NCI-H69 (cell line): ENCODE results near the gene ERO1A.
A peak's percentile ranks its signal among the peaks of the same experiment; 100 is the strongest.
"Not testable (repeated sequence)": the region's sequence is repeated elsewhere in the genome, so short reads cannot be mapped to it uniquely, and the experiment has no call there.

Source experiments
- DNase-seq: peaks from one replicate; lab custom pipeline; 2025; lab: John Stamatoyannopoulos, UW

ERO1A gene, protein sequence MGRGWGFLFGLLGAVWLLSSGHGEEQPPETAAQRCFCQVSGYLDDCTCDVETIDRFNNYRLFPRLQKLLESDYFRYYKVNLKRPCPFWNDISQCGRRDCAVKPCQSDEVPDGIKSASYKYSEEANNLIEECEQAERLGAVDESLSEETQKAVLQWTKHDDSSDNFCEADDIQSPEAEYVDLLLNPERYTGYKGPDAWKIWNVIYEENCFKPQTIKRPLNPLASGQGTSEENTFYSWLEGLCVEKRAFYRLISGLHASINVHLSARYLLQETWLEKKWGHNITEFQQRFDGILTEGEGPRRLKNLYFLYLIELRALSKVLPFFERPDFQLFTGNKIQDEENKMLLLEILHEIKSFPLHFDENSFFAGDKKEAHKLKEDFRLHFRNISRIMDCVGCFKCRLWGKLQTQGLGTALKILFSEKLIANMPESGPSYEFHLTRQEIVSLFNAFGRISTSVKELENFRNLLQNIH

DNA sequence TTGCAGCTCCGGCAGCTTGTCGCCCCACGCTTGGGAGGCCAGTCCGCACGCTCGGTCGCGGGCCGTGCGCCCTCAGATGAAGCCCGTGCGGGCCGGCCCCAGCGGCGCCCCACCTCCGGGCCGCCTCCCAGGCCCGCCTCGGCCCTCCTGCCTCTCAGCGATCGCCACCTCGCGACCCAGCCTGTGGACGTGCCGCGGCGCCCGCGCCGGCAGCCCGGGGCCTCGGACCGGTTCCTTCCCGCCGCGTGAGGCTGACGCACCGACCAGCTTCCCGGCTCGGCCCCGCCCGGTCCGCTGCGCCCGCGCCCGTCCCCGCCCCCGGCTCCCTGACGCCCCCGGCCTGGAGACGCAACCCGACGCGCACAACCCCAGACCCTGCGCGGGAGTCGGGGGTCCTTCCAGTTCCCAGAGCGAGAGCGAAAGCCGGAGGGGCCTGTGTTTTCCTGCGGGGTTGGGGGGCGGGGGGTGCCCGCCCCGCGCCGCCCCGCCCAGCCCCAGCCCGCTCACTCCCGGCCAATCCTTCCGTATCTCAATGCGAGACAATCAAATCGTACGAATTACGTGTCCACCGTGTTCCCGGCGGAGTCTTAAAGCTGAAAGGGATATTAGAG is at the start of gene ERO1A:
Gene ERO1A, minus strand, starts transcription at position 78 of the 611 bp plus-strand sequence. Its CDS starts 77 bp downstream, at position 1.
- DNase-seq: peak; percentile 91

DNA sequence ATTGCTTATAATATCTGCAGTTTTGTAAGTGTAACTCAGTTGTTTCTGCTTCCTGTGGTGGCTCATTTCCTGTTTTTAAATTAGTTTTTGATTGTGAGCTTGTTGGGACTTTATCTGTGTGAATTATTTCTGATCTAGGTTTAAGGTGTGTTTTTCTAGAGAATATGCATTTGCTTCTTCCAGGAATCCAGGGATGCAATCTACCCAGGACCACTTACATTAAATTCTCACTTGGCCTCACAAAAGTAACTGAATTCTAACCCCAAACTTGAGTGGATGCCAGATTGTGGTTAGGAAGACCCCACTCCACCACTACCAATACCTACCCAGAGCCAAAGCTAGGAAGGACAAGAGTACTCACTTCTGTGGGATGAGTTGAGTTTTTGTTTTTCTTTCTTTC is 46.5 kb upstream of the ERO1A start:
- DNase-seq: no peak

DNA sequence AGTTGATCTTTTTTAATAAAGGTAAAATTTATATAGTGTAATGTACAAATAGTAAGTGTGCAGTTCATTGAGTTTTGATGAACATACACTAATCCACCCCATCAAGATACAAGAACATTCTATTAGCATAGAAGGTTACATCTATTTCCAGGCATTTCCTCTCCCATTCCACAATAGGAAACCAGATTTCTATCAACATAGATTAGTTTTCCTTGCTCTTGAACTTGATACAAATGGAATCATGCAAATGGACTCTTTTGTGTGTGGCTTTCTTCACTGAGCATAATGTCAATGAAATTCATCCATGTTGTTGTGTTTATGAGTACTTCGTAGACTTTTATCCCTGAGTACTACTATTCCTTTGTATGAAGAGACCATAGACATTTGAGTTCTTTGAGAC is 45.4 kb upstream of the ERO1A start:
- no peak for DNase-seq

DNA sequence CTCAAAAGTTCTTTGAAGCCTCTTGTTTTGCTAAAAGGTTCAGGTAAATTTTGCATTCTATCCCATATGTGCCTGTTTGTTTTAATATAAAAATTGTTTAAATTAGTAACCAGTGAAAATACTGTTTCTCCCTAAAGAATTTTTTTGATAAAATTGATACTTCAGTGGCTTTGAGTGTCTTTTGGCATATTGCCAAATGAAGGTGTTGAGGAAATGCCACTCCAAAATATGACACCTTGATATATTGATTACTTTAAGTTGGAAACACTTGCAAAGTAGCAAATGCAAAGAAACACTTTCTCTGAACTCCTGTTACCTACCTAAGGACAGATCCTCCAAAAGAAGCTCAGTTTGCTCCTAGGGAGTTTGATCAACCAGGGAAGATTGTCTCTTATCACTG is 43.1 kb upstream of the ERO1A start:
- no peak for DNase-seq

DNA sequence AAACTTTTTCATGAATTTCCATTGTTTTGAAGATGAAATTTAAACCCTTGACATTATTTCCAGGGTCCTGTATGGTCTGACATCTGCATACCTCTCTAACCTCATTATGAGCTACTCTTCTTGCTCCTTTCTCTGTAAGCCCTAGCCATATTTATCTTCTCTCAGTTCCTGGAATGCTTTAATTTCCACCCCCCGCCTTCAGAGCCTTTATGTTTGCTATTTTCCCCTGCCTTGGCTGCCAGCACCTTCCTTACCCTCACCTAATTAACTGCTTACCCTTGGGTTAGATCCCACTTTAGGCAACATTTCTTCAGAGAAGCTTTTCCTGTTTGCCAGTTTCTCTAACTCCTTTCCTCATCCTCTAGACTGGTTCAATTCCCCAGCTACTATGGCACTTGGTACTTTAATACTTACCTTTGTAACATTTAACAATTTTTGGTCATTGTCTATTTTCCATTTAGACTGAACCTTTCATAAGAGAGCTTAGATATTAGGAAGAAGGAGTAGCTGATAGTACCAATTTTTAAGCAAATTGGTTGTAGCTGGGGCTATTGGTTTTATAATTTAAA is 40.6 kb upstream of the ERO1A start:
- peak; percentile 48 for DNase-seq

DNA sequence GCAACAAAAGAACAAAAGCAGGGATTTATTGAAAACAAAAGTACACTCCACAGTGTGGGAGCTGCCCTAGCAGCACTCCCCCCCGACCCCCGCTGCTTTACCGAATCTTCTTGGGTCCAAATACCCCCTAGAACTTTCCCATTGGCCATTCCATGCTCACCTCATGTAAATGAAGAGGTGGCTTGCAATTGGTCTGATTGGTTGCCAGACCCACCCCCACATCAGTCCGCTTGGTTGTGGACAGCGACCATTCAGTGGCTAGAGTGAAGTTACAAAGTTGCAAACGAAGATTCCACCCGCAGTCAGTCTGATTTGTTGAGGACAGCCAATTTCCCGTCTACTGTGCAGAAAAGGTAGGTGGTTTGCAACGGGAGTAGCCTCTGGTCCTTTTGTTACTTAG is 38.5 kb upstream of the ERO1A start:
- no peak for DNase-seq

DNA sequence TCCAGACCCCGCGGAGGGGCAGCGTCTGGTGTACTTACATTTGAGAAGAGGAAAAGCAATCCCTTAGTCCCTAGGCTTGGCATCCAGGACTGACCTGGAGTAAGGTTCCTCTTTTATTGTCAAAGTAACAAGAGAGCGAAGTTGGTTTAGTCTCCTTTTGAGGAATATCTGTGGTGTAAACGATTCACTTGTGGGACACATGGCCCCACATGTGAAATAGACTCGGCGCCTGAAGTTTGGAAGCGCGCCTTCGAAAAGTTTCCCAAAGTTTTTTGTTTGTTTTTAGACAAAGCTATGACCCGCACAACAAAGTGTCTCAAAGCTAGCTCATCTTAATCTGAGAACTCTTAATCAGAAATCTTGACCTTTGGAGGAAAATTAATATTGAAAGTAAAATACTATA is 35.4 kb upstream of the ERO1A start:
- DNase-seq: no peak

DNA sequence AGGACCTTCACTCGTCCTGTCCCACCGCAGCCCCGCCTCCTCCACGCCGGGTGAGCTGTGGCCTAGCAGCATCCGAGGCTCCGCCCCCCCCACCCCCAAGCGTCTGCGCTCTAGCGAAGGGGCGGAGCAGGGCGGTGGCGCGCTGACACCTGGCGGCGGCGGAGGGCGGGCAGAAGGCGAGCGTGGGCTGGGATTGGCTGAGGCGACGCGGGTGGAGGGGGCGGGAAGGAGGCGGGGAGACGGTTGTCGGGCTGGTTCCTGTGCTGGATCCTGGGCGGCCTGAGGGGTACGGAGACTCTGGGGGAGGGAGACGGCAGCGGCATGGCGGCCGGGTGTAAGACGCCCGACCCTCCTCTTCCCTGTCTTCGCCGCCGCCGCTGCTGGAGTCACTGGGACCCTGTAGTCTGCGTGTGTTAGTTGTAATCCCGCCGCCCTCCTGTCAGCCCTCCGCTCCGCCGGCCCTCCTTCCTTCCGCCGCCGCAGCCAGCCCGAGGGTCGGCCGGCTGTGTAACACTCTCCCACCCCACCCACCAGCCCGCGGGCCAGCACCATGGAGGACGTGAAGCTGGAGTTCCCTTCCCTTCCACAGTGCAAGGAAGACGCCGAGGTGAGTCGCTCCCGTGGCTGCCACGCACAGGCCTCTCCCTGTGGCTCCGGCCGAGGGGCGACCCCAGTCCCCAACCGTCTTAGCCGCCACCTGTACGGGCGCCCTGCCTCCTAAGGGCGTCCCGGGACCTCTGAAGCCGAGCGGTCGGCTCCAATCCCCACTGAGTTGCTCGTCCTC is 34.8 kb upstream of the ERO1A start, which contains the start of gene STYX:
Gene STYX, plus strand, starts transcription at position 242 of the 784 bp plus-strand sequence. Its CDS starts 309 bp downstream, at position 551.
- DNase-seq: peak; percentile 99

DNA sequence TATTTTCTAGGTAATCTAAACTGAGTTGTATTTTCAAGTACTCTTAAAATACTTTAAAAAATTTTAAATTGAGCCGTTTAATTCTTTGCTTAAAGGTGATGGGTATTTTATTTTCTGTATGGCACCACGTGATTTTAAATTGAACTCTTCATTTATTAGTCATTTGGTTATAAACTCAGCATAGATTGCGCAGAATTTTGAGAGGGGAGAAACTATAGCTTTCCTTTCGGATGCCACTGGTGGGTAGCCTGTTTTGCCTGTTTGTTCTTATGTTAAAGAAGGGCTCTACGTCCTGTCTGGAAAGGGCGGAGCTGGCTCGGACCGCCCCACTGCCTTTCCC is 34.2 kb upstream of the ERO1A start:
- DNase-seq: no peak

DNA sequence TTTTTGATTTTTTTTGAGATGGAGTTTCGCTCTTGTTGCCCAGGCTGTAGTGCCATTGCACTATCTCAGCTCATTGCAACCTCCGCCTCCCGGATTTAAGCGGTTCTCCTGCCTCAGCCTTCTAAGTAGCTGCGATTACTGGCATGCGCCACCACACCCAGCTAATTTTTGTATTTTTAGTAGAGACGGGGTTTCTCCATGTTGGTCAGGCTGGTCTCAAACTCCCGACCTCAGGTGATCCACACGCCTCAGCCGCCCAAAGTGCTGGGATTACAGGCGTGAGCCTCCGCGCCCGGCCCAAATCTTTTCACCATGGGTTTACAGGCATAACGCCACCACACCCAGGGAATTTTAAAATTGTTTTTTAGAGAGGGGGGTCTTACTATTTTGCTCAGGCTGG is 33.7 kb upstream of the ERO1A start:
- DNase-seq: not testable (repeated sequence)

DNA sequence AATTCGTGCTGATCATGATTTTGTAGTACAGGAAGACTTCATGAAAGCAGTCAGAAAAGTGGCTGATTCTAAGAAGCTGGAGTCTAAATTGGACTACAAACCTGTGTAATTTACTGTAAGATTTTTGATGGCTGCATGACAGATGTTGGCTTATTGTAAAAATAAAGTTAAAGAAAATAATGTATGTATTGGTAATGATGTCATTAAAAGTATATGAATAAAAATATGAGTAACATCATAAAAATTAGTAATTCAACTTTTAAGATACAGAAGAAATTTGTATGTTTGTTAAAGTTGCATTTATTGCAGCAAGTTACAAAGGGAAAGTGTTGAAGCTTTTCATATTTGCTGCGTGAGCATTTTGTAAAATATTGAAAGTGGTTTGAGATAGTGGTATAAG is 32.2 kb upstream of the ERO1A start:
- not testable (repeated sequence) for DNase-seq

DNA sequence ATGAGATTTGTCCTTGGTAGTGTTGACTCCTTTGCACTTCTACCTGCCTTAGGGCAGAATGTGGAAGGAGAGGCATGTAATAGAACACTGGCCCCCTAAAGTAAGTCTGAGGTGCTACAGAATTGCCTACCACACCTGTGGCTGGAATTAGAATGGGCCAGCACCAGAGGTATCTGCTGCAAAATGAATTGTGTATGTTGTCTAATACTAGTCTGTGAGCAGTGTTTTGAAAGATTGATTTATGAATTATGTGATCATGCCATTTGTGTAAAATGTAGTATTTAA is 28.9 kb upstream of the ERO1A start:
- DNase-seq: no peak

DNA sequence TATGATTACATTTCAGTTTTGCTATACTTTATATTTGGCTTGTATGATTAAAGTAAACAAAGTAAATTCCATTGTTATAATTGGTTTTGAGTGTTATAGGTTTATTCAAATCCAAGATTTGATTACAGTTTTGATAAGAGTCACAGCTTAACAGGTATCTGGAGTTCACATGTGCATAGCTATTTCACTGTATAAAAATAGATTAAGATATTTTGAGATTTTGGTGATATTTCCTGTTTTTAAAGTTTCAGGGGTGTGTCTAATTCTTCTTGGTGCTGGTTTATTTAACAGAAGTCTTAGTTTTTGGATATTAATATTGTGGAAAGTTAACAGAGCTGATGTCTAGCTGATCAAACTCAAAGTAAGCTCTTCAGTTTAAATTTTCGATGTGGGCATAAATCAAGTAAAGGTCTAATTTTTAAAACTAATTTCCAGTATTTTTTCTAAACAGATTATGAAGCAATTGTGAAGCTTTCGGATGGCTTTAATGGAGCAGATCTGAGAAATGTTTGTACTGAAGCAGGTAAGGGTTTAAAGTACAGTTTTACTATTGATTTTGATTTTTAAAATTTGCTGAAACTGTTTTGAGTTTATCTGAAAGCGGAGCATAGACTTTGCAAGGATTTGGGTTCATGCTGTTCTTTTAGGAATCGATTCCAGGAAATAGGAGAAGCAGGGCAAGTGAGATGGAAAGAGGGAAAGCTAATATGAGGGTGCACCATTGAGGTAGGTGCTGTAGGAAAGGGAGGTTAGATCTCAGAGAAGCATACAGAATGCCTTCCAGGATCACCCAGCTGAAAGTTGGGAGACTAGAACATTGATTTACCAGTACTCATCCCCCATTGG is 28.4 kb upstream of the ERO1A start:
- no peak for DNase-seq

DNA sequence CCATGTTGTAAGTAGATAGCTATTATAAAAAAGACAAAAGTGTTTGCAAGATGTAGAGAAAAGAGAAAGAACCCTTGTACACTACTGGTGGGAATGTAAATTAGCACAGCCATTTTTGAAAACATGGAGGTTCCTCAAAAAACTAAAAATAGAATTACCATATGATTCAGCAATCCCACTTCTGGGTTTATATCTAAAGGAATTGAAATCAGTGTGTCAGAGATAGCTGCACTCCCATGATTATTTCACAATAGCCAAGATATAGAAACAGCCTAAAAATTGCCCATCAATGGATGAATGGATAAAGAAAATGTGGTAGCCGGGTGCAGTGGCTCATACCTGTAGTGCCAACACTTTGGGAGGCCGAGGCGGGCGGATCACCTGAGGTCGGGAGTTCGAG is 20.8 kb upstream of the ERO1A start:
- no peak for DNase-seq

DNA sequence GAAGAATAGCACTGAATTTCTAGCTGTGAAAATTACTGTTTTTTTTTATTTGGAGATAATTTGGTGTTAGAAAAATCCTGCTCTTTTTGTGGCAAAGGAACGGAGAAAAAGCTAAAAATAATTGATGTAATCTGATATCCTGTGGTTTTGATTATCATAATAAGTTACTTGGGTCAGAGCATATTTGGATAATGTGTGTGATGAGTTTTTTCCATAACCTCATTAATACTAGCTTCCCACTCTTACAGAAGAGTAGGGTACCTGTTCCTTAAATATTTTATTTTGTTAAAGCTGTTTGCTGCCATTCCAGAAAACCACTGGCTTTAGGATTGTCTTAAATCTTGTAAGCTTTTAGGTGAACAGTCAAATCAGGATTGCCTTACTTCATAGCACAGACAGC is 16.3 kb upstream of the ERO1A start:
- no peak for DNase-seq

DNA sequence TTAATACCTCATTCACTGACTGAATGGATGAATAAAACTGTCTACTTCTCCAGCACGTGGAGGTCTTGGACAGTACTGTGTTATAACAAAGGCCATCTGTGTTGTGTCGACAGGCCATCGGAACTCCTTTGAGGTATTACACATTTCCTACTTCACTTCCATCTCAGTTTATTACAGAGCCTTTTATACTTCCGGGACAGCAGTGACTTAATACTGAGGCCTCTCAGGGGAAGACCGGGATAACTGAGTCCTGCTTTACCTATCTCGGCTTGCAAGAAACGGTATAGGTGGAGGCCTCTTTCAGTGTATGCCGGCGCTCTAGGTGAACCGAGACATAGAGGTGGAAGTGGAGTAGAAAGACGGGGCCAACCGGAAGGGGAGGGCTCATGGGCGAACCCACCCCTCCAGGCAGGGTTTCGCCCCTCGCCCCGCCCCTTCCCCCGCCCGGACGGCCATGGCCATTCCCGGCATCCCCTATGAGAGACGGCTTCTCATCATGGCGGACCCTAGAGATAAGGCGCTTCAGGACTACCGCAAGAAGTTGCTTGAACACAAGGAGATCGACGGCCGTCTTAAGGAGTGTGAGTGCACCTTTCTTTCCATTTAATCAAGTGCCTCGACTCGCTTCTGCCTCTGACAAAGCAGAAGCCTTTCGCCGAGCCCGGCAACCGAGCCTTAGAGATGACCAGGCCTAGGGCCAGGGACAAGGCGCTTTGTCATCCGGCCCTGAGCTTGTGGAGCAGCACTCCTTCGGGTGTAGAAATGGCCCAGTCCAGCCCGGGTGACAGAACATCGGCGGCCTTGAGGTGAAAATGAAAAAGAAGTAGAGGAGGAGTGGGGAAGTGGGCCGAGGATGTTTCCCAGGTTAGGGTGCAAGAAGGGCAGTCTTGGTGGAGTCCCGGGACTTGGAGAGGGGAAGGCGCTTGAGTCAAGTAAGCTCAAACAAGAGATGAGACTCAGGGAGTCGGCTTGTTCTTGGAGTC is 11.7 kb upstream of the ERO1A start, which contains the start of gene PSMC6:
Gene PSMC6, plus strand, starts transcription at position 477 of the 983 bp plus-strand sequence. Its CDS starts 20 bp downstream, at position 497.
- peak; percentile 97 for DNase-seq

DNA sequence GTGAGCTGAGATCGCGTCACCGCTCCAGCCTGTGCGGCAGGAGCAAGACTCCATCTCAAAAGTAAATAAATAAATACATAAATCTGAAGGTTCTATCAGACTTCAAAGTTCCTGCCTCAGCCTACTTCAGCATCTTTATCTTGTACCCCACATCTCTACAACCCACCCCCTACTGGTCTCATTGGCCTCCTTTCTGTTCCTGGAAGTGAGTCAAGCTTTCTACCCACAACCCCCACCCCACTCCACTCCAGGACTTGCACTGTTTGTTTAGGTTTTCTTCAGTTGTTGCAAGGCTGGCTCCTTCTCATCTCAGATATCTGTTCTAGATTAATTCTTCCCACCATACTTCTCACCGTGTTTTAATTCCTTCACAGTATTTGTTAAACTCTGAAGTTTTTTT is 10.9 kb upstream of the ERO1A start:
- DNase-seq: peak; percentile 50

DNA sequence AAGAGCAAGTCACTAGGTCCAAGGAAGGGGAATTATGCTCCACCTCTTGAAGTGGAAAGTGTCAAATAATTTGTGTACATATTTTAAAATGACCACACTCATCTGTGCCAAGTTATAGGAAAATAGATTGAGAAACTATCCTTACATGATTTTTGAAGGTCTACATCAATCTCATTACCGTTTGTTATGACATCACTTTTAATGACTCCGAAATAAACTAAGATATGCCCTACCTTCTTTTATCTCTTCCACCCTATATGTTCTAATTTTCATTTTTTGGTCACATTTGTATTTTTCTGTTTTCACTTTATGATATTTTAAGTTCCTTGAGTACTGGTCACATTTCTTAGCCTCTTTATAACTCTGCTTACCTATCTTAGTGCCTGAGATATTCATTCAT is 8.3 kb upstream of the ERO1A start:
- DNase-seq: no peak

DNA sequence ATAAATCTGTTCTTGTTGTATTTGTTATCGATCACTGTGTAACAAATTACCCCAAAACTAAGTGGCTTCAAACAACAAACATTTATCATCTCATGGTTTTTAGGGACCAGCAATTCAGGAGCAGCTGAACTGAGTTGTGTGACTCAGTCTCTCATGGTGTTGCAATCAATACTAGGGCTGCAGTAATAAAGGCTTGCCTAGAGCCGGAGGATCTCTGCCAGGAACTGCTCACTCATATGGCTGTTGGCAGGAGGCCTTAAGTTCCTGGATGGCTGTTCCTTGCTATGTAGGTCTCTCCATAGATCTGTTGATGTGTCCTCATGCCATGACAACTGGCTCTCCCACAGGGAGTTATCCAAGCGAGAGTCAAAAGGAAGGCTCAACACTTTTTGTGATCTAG is 7.9 kb upstream of the ERO1A start:
- no peak for DNase-seq

DNA sequence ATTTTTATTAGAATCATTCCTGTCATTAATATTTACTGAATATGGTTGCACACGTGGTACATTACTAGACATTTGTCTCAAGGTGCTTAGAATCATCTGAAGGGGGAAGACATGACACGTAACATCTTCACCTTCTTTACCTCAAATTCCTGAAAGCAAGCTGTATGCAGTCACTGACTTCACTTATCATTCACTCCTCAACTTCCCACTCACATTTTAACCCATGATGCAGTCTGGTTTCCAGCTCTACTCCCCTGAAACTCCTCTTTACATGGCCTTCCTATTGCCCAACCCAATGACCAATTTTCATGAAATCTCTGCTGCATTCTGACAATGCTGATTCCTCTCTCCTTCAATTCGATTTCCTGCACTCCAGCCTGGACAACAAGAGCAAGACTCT is 5.9 kb upstream of the ERO1A start:
- no peak for DNase-seq
